Hematopoietic multipotent progenitor cell (in vitro differentiated cells): Measurements from ENCODE around the gene CLDN6. TPM values are rescaled to one million over a fixed set of nuclear protein-coding genes. Genes with fewer than 3 reads are reported as not detected.

ENCODE experiments used
- DNase-seq, 3 donors: peaks; one replicate each; pipeline ENCODE4 v3.0.0-alpha.2; 2011 to 2015; ENCODE audit warnings: low read depth in 2 of 3, low spot score in 2 of 3
- total RNA-seq: library from RNA; depleted of rRNA; stranded (reverse); fragments of >200 nt; gene quantifications from one replicate; pipeline ENCODE4 v1.2.3, GENCODE V29; 2012

CLDN6 gene
- total RNA-seq, 1 donor, result 0.27 TPM

DNA sequence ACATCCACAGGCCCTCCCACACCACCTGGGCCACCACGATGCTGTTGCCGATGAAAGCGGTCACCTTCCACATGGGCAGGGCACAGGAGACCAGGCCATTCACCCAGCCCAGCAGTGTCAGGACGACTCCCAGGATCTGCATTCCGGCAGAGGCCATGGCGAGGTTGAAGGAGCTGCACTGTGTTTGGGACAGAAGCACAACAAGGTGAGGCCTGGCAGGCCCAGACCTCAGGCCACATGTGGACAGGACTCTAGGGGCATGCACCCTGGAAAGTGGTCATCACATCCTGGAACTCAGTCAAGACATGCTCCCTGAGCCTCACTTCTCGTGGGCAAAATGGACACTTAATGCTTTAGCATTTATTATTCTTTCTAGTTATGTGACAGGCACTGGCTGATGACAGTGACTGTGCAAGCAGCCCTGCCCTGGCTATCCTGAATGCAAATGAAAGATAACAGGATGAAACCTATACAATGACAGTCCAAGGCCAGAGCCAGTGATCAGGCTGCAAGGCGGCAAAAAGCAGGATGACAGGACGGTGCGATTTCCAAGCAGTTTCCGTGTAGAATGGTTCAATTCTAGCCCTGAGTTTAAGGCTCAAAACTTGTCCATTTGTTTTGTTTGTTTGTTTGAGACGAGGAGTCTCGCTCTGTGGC, 2.0 kb downstream of the CLDN6 start:
- no peak for DNase-seq

DNA sequence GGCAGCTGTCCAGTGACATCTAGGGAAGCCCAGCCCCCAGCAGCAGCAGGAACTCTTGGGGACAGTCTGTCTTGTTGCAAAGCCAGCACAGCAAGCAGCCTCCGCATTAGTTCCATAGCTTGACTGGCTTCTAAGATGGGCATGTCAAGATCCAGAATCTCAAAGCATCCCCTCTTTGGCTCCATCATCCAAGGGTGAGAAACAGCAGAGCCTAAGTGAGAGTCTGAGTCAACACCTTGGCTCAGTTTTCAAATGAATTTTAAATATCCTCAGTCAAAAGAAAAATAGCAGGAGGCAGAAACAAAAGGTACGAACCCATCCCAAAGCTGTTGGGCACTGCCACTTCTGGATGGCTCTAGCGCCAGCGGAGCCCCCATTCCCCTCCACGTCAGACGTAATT, 3.0 kb downstream of the CLDN6 start:
- DNase-seq, result no peak

DNA sequence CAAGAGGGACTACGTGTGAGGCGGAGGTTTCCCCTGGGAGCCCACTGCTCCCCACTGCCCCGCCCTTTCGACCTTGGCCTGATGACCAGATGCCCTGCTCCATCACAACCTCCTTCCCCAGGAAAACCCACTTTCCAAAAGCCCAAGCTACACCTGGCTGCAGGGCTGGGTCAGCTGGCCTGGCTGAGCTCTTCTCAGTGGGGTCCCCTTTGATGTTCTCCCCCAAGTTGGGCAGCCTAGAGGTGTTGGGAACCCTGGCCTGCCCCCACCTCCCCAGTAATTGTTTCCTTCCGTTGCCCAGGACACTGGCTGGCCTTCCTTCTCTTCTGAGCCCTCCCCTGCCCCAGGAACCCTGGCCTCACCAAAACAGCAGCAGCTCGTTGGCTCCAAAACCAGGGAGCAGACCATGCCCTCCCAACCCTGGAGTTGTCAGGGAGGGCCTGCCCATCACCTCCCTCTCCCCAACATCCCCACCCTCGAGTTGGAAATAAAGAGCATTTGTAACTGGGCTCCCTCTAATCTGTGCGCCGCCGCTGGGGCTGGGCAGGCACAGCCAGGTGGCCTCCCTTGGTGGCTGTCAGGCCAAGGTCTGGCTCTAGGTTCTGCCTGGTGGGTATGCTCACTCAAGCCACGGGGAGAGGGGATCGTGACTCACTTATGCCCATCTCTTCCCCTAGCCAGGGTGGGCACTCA, 3.8 kb downstream of the CLDN6 start:
- DNase-seq, result no peak

DNA sequence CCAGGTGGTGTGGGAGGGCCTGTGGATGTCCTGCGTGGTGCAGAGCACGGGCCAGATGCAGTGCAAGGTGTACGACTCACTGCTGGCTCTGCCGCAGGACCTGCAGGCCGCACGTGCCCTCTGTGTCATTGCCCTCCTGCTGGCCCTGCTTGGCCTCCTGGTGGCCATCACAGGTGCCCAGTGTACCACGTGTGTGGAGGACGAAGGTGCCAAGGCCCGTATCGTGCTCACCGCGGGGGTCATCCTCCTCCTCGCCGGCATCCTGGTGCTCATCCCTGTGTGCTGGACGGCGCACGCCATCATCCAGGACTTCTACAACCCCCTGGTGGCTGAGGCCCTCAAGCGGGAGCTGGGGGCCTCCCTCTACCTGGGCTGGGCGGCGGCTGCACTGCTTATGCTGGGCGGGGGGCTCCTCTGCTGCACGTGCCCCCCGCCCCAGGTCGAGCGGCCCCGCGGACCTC, 4.5 kb downstream of the CLDN6 start:
- no peak for DNase-seq

DNA sequence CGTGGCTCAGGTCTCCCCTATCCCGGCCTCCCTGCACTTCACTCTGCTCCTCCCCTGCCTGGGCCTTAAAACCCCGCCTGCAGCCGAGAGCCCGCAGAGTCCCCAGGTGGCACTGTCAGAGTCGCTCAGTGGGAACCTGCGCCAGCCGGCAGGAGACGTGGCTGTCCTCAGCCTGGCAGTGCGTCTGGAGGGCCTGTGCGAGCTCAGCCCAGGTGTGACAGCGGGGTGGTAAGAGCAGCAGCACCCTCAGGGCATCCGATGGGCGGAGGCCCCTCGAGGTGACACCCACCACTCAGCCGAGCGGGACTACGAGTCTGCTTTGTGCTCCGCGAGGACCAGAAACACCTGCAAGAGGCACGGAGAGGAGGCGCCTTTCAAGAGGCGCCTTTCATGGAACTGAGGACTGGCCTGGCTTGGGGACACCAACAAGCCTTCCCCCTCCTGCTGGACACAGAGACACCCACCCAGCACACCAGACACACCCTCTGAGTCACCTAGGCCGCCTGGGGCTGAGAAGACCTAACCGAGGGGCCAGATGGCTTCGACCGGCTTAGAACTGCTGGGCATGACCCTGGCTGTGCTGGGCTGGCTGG, 5.1 kb downstream of the CLDN6 start, which contains the start of gene CLDN9:
Gene CLDN9 (plus strand): TSS at position 96 of the 593 bp plus-strand sequence. CDS start 440 bp downstream, at position 536.
- no peak for DNase-seq

DNA sequence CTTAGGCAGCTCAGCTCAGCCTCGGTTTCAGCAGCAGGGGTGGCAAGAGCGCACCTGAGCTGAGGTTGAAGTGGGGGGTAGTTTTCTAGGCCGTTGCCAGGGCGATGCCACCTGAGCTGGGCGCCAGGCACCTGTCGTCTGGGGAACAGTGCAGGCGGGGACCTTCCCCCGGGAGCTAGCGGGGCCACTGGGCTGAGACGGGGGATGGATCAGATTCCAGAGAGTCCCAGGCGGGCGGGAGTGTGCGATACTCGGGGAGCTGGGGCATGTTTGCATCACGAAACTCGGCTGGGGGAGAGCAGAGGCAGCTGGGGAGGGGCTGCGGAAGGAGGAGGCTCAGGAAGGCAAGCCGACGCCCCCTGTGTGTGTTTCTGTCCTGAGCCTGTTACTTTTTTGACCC, 5.7 kb downstream of the CLDN6 start:
- no peak for DNase-seq

DNA sequence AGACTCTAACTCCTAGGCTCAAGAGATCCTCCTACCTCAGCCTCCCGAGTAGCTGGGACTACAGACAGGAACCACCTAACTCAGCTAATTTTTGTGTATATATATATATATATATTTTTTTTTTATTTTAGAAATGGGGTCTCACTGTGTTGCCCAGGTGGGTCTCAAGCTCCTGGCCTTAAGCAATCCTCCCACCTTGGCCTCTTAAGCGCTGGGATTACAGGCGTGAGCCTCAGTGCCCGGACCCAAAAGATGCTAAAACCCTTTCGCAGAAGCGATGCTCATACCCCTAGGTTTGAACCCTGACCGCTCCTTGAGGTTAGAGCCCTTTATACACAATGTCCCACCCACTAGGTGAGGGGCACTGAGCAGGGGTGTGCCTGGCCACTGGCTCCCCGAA, 7.5 kb downstream of the CLDN6 start:
- DNase-seq, result no peak

DNA sequence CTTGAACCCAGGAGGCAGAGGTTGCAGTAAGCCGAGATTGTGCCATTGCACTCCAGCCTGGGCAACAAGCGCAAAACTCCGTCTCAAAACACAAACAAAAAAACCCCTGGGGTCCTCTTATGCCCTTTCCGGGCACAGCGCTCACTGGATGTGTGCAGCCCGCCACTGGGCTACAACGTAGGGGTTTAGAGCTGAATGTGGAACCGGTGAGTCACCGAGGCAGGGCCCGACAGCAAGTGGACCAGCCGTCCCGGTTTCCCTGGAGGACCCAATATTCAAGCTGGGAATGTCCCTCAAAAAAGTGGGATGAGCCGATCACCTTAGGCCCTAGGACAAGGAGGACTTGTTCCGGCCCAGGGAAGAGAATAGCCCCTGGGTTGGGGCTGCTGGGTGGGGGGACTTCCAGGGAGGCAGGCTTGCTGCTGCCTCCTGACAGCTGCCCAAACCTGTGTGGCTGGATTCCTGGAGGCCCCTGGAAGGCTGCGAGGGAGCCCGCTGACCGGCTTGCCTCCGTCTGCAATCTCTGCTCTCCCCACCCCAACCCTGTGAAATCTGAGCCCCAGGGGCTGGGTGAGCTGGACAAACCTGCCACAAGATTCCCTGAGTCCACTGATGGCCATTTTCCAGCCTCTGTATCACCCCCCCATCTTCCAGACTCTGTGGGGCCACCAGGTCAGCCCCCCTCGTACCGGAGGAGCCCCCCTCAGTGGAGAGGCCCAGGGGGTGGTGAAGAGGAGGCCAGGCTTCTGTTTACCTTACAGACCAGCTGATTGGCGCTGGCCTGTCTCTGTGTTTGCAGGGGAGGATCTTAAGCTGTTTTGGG, 8.2 kb downstream of the CLDN6 start:
- no peak for DNase-seq

DNA sequence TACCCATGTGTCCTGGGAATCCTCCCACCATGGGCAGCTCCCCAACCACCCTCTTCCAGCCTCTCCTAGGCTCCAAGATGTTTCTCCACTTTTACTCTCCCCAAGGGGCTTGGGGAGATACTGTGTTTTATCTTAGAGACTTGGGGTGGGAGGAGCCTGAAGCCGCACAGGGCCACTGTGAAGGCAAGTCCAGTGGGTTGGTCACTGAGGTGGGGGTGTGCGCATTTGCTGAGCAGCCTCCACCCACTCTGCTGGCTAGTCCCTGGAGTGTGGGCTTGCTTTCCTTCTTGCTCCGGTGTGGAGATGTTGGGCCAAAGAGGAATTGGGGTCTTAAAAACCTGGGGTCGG, 9.3 kb downstream of the CLDN6 start:
- no peak for DNase-seq

DNA sequence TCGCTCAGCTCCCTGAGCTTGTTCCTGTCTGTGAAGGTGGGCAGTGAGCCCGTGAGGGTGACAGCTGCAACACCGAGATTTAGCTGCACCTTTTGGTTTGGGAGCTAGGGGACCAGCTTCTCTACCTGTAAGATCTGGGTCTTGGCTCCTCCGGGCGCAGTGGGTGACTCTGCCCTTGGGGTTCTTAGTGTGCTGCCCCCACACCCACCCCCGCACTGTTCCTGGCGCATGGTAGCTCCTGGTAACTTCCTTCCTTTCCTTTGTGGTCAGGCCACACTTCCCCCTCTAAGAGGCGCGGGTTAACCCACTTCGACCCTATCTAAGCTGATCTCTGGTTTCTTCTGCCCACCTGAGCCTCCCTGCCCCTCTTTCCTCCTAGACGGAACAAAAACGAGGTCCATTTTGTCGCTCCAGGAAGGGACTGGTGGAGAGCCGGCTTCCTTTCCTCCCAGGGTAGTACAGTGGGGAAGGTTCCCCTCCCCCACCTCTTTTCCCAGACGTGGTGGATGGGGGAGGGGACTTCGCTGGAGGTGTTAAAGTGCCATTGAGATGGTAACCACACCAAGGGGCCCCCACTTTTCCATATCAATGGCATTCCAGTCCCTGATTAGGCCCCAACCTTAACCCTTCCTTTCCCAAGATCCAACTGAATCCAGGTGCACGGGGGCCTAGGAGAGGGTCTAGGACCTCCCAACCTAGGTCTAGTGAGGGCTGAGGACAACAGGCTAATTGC, 9.9 kb downstream of the CLDN6 start:
- DNase-seq, result peak in 2 of 3 donors; percentile 57 to 64

DNA sequence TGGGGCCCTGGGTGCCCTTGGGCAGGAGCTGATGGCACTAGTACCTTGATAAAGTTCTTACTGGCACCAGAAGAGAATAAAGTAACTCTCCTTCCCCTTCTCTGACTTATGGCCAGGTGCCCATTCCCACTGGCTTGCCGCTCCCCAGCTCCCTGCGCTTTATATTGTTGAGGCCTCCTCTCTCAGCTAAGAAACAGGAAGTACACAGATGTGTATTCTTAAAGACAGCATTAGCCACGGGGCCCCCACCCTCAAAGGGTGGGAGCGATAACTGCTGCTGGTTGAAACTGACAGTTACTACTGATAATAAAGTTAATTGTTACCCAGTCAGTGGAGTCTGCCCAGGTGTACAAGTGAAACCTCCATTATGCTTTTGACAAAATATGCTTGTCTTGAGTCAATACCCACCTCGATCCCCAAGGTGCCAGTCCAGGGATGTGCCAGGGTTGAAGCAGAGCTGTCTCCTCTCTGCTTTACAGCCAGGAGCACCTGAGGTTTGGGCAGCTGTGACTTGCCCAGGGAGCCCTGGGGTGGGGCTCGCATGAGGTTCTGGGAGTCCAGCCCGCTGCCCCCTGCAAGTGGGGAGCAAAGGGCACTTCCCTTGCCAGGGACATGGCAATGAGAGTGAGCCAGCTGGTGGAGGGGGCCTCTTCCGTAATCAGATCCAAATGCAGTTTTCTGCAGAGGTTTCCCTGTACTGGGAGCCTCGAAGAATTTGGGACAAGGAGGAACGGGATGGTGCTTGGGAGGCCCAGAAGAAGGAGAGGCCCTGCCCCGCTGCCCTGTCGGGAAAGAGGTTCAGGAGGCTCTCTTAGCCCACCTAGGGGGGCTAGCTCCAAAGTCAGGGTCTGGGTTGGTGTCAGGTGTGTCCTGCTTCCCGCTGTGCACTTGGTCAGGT, 10.7 kb downstream of the CLDN6 start:
- peak in 1 of 3 donors; percentile 47 for DNase-seq

DNA sequence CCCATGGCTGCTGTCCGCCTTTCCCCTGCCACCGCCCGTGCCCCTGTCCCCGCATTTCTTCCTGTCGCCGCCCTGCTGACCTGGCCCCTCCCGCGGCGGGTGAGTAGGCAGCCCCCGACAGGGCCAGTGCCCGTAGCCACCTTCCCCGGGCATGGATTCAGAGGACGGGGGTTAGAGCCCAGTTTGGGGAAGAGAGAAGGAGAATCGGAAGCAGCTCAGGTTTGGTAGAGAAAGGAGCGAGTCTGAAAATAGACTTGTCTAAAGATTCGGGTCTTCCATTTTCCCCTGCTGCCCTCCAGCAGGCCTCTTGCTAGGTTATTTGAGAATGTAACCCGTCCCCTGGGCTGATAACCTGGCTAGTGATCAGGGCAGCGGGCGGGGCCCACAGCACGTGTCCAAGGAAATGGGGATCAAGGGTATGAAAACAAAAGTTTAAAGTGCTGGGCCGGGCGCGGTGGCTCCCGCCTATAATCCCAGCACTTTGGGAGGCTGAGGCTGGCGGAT, 13.2 kb downstream of the CLDN6 start:
- DNase-seq, result peak in 1 of 3 donors; percentile 27

DNA sequence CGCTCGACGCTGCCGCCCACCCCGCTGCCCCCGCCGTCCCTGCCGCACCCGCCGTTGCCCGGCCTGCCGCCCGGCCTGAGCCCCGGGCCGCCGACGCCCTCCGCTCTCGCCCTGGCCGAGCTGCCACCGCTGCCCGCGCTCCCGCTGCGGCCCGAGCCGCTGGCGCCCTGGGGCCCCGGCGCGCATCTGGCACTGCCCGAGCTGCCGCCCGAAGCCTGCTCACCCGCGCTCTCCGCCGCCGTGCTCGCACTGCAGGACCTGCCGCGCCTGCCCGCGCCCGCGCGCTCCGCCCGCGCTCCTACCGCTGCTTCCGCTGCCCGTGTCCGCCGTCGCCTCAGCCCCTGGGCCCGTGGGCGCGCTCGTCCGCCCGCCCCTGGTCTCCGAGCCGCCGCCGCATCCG, 13.7 kb downstream of the CLDN6 start:
- DNase-seq, result peak in 1 of 3 donors; percentile 41

DNA sequence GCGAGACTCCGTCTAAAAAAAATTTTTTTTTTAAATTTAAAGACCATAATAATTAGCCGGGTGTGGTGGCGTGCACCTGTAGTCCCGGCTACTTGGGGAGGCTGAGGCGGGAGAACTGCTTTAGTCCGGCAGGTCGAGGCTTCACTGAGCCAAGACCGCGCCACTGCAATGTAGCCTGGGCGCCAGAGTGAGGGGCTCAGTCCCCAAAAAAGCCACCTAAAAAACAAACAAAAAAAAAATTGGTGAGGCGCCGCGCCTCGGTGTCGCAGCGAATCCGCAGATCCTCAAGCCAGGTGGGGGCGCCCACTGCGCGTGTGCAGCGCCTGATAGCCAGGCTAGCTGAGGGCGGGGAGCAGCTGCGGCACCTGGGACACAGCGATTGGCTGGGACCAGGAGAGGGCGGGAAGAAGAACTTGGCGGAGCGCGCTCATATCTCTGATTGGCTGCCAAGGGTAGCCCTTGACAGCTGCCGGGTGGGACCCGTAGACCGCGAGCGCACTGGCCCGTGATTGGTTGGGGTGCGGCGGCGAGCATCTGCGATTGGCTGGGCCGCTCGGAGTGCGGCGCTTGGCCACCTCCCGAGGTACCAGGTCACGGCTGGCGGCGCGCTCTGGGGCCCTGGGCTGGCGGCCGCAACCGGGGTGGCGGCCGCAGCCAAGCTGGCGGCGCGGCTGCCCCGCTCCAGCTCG, 14.3 kb downstream of the CLDN6 start:
- peak; percentile 80 to 100 (median 99) for DNase-seq

DNA sequence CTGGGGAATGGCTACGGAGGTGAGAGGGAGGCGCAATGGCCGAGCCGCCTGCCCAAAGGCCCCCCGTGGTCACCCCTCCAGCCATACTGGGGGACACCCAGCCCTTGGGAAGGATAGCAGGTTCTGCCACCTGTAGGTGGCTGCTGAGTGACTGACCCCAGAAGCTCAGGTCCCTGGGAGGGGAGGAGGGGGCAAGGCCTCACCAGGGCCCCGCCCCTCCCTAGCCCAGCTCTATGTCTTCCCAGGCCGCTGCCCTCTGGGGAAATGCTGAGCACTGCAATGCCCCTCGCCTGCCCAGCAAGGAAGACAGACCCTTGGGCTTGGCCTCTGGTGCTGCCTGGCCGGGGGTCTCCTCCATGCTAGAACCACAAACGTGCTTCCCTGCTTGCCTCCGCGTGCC, 16.7 kb downstream of the CLDN6 start:
- DNase-seq, result no peak

DNA sequence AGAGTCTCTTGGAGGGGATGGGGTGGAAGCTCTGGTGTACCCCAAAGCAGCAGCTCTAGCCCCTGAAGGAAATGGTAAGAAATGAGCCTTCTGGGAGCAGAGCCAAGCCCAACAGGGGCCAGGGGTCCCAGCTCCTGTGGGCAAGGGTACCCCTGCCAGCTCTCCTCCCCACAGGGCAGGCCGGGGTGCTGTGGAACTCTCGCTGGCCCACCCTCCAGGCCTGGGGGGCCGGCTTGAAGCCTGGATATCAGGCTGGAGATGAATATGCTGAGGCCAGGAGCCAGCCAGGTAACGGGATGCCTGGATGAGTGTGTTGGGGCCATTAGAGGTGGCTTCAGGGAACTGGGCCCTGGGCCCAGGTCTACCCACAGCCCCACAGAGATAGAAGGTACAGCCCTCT, 17.4 kb downstream of the CLDN6 start:
- DNase-seq, result no peak

DNA sequence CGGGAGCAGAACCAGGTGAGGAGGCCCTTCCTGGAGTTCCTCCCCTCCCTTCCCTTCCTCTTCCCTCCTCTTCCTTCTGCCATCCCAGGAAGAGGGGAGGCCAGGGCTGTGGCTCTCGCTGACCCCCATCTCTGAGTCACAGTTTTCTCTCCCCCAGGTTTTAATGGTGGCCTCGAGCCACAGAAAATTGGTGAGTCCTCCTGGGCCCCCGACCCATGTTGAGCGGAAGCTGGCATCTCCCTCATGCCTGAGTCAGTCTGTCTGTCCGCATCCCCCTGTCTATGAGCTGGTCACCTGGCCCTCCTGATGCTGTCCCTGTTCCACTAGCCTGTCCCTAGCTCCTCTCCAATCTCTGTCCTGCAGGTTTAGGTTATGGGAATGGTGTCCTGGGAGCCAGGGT, 18.1 kb downstream of the CLDN6 start:
- no peak for DNase-seq

DNA sequence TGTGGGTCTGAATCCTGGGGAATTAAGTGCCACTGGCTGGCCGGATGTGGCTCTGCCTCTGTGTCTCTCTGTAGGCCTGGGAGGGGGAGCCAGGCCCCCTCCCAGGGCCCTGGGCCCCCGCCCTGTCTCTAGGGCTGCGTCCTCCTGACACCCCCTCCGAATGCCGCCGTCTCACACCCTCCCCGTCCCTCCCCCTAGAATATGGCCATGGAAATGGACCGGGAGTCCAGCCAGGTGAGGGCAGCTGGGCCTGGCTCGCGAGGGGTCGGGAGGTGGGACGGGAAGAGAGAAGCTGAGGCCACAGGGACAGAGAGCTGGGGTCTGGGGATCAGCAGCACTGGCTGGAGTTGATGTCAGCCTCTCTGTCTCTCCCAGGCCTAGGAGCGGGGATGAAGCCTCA, 21.7 kb downstream of the CLDN6 start:
- DNase-seq, result no peak
